Parathyroid adenoma (tissue), 2 donors: ENCODE data around the gene FAM83C.
"Not testable (repeated sequence)": the region's sequence is repeated elsewhere in the genome, so short reads cannot be mapped to it uniquely, and the experiment has no call there.

ENCODE experiments used
- H2AFZ ChIP-seq: fragments of 300-600 bp; sonication (generic); one replicate; pipeline ENCODE4 v1.7.0; 2017; ENCODE audit warnings: antibody characterized with exemption, mild to moderate bottlenecking
- H3K27ac ChIP-seq: fragments of 300-600 bp; sonication (generic); one replicate; pipeline ENCODE4 v1.7.0; 2017
- H3K27me3 ChIP-seq: fragments of 300-600 bp; sonication (generic); one replicate; pipeline ENCODE4 v1.7.0; 2017; ENCODE audit warnings: low read length; ENCODE audit not compliant: control insufficient read depth, insufficient read depth
- H3K36me3 ChIP-seq: fragments of 300-600 bp; sonication (generic); one replicate; pipeline ENCODE4 v1.7.0; 2017; ENCODE audit warnings: low read length; ENCODE audit not compliant: control insufficient read depth, insufficient read depth
- H3K4me1 ChIP-seq: fragments of 300-600 bp; sonication (generic); one replicate; pipeline ENCODE4 v1.7.0; 2017; ENCODE audit warnings: control low read depth
- H3K4me2 ChIP-seq: fragments of 300-600 bp; sonication (generic); one replicate; pipeline ENCODE4 v1.7.0; 2017; ENCODE audit warnings: low read length
- H3K4me3 ChIP-seq: fragments of 300-600 bp; sonication (generic); one replicate; pipeline ENCODE4 v1.7.0; 2017; ENCODE audit warnings: low read depth, low read length
- H3K79me2 ChIP-seq: fragments of 300-600 bp; sonication (generic); one replicate; pipeline ENCODE4 v1.7.0; 2017; ENCODE audit warnings: control low read depth
- H3K9ac ChIP-seq: fragments of 300-600 bp; sonication (generic); one replicate; pipeline ENCODE4 v1.7.0; 2017; ENCODE audit warnings: mild to moderate bottlenecking
- H3K9me3 ChIP-seq: fragments of 300-600 bp; sonication (generic); one replicate; pipeline ENCODE4 v1.7.0; 2017; ENCODE audit warnings: low read length; ENCODE audit not compliant: control insufficient read depth
- TF ChIP-seq, protein P1 (sequence below): fragments of 300-600 bp; sonication (generic); IDR thresholded peaks from one replicate; pipeline ENCODE4 v1.7.0; 2017; ENCODE audit warnings: antibody characterized with exemption, mild to moderate bottlenecking
- donor health status: primary hyperparathyroidism.

FAM83C gene

DNA sequence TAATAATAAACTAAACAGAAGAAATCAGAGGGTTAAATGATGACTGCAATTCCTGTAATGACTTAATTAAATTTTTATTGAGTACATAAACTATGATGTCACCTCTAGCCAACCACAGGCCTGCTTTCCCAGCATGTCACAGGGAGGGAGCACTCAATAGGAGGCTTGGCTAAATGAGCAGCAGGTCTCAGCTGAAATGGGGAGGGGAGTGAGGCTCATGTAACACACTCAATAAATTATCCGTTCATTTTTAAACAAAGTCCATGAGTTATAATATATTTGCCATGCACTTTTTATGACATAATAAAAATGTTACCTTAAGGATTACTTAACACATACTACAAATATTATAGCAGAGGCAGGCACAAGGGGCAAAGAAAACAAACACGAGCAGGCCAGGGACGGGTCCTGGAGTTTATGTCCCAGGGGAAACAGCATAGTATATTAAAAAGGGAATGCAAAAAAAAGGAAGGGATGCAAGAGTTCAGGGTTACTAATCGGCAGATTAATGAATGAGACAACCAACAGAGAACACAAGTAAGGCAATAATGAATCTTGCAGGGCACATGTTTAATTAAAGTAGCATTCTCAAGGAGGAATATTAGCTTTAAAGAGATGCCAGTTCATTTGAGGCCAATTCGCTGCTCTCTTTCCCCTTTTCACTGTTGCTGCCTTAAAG is 27.1 kb upstream of the FAM83C start:
- Histone ChIP-seq H2AFZ (no peak overlapping the region), H3K9ac (no peak overlapping the region)

DNA sequence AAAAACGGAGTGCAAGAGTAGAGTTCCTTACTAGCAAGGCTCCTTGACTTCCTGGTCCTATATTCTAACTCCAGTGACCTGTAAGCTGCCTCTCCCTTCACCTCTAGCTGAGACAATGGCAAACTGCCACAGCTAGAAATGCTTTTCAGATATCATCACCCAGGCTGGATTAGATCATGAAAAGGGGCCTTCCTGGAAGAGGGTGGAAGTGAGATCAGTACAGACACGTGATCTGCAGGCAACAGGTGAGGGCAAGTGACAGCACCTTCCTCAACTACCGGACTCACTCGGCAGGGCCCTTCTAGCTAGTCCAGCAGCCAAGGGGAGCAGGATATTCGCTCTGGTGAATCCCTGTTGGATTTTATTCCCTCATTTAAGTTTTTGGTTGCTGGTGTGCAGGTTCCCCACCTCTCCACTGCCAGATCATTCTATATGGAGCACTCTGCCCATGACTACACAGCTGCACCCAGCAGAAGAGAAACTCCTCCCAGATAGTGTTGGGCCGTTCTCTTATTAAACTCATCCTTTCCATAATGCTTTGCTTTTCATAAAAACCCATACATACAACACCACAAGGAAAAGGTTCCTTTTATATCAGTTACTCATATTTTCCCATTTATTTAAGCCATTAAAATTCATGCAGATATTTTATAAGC is 26.4 kb upstream of the FAM83C start:
- Histone ChIP-seq H3K4me1 (peaks cover 3% of the 10 kb centered on the region), H3K4me3 (no peak overlapping the region), H3K9ac (no peak overlapping the region), H2AFZ (no peak overlapping the region), H3K36me3 (no peaks in the 10 kb centered on the region), H3K4me2 (peak overlapping the region; percentile 9), H3K9me3 (no peaks in the 10 kb centered on the region), H3K27ac (peak overlapping the region; percentile 5), H3K27me3 (no peaks in the 10 kb centered on the region), H3K79me2 (peaks cover 1% of the 10 kb centered on the region)
- TF ChIP-seq, protein P1, sequence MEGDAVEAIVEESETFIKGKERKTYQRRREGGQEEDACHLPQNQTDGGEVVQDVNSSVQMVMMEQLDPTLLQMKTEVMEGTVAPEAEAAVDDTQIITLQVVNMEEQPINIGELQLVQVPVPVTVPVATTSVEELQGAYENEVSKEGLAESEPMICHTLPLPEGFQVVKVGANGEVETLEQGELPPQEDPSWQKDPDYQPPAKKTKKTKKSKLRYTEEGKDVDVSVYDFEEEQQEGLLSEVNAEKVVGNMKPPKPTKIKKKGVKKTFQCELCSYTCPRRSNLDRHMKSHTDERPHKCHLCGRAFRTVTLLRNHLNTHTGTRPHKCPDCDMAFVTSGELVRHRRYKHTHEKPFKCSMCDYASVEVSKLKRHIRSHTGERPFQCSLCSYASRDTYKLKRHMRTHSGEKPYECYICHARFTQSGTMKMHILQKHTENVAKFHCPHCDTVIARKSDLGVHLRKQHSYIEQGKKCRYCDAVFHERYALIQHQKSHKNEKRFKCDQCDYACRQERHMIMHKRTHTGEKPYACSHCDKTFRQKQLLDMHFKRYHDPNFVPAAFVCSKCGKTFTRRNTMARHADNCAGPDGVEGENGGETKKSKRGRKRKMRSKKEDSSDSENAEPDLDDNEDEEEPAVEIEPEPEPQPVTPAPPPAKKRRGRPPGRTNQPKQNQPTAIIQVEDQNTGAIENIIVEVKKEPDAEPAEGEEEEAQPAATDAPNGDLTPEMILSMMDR, result no peak

More for the DNA sequence above, 27.1 kb upstream of the FAM83C start:
- TF ChIP-seq, protein P1, result no peak
- Histone ChIP-seq H3K4me3 (no peak overlapping the region), H3K36me3 (no peaks in the 10 kb centered on the region), H3K79me2 (peaks cover 2% of the 10 kb centered on the region), H3K4me2 (no peak overlapping the region), H3K27me3 (no peaks in the 10 kb centered on the region), H3K9me3 (no peaks in the 10 kb centered on the region), H3K27ac (no peak overlapping the region), H3K4me1 (peaks cover 3% of the 10 kb centered on the region)

DNA sequence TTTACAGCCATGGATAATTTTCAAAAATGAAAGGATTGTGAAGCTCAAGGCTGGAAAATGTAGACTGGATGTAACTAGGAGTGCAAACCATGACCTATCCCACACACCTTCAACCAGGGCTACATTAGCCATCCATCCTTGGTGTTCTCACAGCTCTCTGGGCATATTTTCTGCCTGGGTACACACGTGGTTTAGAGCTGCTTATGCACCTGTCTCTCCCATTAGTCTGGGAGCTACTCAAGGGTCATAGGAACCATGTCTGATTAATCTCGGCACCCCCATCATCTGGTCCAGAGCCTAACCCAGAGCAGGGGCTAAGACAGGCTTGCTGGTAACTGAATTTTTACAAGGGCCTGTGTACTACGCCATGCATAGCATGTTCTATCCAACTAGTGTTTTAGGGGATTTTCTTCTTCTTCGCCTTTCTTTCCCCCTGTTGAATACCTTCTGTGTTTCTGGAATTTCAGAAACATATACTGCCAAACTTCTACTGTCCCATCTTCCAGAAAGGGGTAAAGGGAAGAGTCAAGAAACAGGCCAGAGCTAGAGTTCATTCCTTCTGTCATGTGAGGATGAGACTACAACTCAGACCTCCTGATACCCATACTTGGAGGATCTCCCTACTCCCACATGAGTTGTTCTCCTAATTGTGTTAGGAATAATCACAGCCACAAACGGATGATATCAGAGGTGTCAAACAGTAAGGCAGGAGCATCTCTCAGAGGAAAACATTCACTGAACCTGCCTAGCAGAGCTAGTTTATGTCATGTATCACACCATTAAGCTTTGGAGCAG is 25.4 kb upstream of the FAM83C start:
- Histone ChIP-seq H3K27me3 (no peaks in the 10 kb centered on the region), H3K36me3 (no peaks in the 10 kb centered on the region), H3K79me2 (no peaks in the 10 kb centered on the region), H3K4me1 (peaks cover 3% of the 10 kb centered on the region), H2AFZ (no peak overlapping the region), H3K4me2 (peak overlapping the region; percentile 9), H3K9ac (no peak overlapping the region), H3K27ac (peak overlapping the region; percentile 5), H3K4me3 (no peak overlapping the region), H3K9me3 (no peaks in the 10 kb centered on the region)
- TF ChIP-seq, protein P1, result no peak

DNA sequence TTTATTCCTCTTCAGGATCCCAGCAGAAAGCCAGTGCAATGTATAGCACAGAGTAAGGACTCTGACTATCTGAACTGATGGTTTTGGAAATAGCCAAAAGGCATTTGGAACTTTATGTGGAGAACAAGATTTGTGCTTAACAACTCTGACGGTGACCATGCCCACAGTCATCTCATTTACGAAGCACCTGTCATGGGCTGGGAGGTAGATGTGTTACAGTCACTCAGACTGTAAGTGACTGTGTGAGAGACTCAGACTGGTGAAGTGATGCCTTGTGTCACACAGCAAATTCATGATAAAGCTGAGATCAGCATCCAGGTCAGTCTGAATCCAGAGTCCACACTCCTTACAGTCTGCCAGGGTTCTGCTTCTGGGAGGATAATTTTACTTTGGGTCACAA is 23.9 kb upstream of the FAM83C start:
- H2AFZ ChIP-seq, result no peak overlapping the region
- H3K9ac ChIP-seq, result no peak overlapping the region
- no peak overlapping the region for H3K27ac ChIP-seq
- no peaks in the 10 kb centered on the region for H3K27me3 ChIP-seq
- no peak overlapping the region for H3K4me2 ChIP-seq
- TF ChIP-seq, protein P1, result no peak
- no peak overlapping the region for H3K4me3 ChIP-seq
- H3K4me1 ChIP-seq, result peaks cover 3% of the 10 kb centered on the region
- no peaks in the 10 kb centered on the region for H3K36me3 ChIP-seq
- no peaks in the 10 kb centered on the region for H3K79me2 ChIP-seq
- H3K9me3 ChIP-seq, result no peaks in the 10 kb centered on the region

DNA sequence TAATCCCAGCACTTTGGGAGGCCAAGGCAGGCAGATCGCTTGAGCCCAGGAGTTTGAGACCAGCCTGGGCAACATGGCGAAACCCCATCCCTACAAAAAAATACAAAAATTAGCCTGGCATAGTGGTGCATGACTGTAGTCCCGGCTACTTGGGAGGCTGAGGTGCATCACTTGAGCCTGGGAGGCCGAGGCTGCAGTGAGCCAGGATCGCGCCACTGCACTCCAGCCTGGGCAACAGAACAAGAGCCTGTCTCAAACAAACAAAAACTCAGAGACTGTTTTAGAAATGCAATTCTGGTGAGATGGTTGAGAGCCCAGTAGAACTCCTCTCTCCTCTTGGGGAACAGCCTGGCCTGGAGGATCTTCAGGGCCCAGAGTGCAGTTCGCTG is 23.4 kb upstream of the FAM83C start:
- not testable (repeated sequence) for H3K4me1 ChIP-seq, H3K27ac ChIP-seq

More for the DNA sequence above, 23.4 kb upstream of the FAM83C start:
- H3K36me3 ChIP-seq, H3K27me3 ChIP-seq, H3K4me3 ChIP-seq, H3K4me2 ChIP-seq, H3K9me3 ChIP-seq, H3K9ac ChIP-seq, H3K79me2 ChIP-seq, H2AFZ ChIP-seq: not testable (repeated sequence)
